ENCODE data around the gene TNP1.

DNA sequence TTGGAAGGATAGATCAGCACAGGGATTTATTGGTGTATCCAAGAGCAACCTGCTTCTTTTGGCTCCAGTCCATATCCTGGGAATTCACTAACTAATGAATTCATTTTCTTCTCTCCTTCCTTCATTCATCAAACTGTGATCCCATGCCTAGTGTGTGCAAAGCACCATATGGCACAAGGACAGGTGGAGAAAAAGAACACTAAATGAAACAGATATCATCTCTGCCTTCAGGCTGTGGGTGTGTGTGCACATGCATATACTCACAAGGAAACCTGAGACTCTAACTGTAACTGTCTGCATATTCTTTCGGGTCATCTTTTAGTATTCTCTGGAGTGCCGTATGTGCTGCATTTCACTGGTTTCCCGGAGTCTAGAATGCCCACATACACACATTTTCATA lies 20.2 kb downstream of the TNP1 start:
- TF ChIP-seq, protein P1, sequence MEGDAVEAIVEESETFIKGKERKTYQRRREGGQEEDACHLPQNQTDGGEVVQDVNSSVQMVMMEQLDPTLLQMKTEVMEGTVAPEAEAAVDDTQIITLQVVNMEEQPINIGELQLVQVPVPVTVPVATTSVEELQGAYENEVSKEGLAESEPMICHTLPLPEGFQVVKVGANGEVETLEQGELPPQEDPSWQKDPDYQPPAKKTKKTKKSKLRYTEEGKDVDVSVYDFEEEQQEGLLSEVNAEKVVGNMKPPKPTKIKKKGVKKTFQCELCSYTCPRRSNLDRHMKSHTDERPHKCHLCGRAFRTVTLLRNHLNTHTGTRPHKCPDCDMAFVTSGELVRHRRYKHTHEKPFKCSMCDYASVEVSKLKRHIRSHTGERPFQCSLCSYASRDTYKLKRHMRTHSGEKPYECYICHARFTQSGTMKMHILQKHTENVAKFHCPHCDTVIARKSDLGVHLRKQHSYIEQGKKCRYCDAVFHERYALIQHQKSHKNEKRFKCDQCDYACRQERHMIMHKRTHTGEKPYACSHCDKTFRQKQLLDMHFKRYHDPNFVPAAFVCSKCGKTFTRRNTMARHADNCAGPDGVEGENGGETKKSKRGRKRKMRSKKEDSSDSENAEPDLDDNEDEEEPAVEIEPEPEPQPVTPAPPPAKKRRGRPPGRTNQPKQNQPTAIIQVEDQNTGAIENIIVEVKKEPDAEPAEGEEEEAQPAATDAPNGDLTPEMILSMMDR (IDR thresholded peaks at IDR 0.05) = no peak
- TF ChIP-seq POLR2AphosphoS5 (IDR thresholded peaks at IDR 0.05) (no peak), POLR2A (IDR thresholded peaks at IDR 0.05) (no peak)
